ENCODE data around the gene FOXP2.

GRCh38 chr7:114671563-114672123, 257.0 kb downstream of the FOXP2 start:
- TF ChIP-seq CTCF (IDR thresholded peaks at IDR 0.05) (no peak), ZFX (IDR thresholded peaks at IDR 0.05; ENCODE audit: borderline replicate concordance) (no peak)

All from 22Rv1 (cell line).